NCI-H526 treated with DMSO at 0.1 percent for 48 hours (cell line): ENCODE measurements around the gene GRHL1.

Experiments used
- DNase-seq: peaks from one replicate; lab custom pipeline; 2025; lab: John Stamatoyannopoulos, UW

Gene GRHL1

DNA sequence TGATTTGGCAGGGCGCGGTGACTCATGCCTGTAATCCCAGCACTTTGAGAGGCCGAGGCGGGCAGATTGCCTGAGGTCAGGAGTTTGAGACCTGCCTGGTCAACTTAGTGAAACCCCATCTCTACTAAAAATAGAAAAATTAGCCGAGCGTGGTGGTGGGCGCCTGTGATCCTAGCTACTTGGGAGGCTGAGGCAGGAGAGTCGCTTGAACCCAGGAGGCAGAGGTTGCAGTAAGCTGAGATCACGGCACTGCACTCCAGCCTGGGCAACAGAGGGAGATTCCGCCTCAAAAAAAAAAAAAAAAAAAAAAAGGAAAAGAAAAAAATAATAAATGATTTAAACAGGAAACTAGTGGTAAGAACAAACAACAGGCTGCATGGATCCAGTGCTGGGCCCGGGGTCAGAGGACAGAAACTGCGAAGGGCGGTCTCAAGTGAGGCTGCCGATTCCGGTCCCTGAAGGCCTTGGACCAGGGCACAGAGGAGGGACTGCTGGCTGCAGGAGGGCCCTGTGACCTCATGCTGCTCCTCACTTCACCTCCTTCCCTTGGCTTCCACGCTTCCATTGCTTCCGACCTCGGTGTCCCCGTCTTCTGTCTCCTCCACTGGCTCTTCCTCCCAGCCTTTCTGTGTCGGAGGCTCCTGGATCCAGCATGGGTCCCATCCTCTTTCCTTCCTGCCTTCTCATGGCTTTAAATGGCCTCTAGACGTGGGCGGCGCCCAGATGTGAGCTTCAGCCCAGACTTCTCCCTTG is 2.1 kb upstream of the GRHL1 start:
- no peak for DNase-seq

DNA sequence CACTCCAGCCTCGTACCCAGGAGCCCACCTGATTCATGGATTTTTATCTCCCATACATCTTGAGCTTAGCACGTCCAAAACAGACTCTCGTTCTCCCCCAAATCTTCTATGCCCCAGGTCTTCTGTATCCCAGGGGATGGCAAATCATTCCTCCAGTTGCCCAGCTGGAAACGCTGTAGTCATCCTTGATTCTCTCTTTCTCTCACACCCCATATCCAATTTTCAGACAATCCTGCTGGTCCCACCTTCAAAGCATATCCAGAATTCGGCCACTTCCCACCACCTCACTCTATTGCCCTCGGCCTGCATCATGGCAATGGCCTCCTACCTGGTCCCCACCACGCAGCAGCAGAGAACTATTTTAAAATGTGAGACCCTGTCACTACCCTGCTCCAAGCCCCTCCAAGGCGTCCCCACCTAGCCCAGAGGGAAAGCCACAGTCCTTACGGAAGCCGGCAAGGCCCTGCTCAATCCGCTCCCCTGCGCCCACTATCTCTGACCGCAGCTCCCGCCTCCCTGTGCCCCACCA is 1.4 kb upstream of the GRHL1 start:
- DNase-seq = no peak

DNA sequence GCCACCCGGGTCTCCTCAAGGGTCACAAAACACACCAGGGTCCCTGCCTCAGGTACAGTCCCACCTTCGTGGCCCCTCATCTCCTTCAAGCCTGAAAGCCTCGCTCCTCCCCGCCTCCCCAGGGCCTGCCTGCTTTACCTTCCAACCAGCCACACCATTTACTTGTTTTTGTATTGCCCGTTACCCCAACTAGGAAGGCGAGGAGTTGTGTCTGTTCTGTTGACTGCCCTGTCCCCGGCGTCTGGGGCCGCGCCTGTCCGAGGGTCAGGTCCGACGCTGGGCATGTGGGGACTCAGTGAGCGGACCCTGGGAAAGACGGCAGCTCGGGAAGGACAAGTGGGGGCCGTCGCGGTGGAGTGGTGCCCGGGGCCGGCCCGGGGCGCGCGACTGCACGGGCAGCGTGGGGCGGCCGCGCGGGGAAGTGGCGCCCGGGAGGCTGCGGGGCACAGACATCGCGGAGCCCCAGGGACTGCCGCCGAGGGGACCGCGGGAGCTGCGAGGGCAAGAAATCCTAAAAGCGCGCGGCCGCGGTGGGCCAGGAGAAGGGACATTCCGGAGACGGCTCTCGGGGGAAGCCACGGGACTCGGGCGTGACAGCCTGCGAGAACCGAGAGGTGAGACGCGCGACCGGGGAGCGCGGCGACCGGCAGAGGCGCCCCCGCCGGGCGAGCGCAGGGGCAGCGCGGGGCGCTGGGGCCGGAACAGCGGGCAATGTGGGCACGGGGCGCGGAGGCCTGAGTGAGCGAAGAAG is 797 bp upstream of the GRHL1 start:
- DNase-seq = no peak

DNA sequence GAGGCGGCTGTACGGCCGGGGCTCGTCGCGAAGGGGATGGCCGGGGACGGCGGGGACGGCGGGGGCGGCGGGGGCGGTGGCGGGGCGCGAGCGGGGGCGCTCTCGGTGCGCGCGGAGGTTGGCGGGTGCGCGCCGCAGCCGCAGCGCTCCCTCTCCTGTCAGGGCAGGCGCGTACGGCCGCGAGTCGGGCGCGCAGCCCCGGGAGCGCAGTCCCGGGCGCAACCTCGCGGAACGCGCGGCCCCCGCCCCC is 296 bp upstream of the GRHL1 start:
- DNase-seq = no peak

DNA sequence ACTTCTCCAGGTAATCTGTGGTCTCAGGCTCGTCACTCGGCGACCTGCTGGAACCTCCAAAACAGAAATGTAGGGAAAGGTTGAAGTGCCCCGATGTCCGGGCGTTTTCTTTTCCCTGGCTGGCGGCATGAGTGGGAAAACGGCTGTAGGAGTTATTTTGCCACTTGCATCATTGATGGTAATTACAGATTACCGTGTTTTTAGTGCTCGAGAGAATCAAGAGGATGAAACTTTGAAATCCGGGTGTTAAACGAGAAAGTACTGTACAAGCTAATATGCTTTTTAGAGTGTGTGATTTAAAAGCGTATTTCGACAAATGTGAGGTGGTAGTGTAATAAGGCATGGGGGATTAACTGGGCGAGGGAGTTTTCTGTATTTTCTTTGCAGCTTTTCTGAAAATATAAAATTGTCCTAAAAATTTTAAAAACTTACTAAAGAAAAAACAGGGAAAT is 819 bp downstream of the GRHL1 start:
- DNase-seq = no peak

DNA sequence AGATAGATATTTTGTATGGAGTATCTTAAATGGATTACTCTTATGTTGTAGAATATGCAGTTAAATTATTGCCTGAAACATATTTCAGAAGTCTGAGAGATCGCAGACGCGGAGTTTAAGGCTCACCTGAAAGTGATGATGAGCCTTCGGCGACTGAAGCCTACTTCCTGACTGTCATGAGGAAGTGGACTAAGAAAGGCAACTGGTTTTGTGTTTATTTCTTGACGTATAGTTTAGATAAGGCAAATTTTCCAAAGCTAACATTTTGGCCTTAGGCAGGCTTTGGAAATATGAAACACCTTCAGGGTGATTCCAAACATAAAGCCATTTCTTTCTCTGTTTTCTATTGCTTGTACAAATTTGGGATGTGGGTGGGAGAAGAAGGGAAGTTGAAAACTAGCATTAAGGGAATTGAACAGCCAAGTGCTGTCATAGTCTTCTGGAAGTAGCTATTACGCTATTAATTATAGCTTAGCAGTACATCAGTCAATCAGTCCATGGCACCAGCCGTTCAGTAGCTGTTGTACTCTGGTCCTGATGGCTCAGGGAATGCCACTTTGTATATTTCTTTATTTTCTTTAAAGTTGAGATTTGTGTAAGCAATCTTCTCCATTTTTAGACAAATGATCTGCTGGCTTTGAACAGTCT is 1.5 kb downstream of the GRHL1 start:
- no peak for DNase-seq

DNA sequence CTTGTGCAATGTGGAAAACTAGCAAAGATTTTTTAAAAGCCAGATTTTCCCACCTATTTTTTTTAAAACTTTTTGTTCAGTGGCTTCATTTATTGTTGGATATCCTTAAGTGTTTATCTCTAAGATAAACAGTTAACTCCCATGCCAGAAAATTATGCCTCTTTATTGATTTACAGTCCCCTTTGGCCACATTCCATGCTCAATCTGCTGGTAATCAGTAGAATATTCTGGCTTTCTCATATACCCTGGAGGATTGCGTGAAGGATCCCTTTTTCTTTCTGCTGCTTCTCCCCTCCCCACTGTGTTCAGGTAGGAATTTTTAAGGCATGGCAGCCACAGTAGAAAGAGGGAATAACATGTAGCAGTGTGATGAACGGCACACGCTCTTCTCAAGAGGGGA is 2.6 kb downstream of the GRHL1 start:
- DNase-seq = no peak

DNA sequence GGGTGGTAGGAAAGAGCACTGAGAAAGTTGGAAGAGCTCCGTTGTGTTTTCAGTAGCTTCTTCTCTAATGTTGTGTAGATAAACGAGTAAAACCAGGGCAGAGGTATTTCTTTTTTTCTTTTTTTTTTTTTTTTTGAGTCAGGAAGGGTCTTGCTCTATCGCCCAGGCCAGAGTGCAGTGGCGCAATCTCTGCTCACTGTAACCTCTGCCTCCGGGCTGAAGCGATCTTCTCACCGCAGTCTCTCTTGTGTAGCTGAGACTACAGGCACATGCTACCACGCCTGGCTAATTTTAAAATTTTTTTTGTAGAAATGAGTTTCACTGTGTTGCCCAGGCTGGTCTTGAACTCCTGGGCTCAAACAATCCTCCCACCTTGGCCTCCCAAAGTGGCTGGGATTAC is 6.6 kb downstream of the GRHL1 start:
- no peak for DNase-seq

DNA sequence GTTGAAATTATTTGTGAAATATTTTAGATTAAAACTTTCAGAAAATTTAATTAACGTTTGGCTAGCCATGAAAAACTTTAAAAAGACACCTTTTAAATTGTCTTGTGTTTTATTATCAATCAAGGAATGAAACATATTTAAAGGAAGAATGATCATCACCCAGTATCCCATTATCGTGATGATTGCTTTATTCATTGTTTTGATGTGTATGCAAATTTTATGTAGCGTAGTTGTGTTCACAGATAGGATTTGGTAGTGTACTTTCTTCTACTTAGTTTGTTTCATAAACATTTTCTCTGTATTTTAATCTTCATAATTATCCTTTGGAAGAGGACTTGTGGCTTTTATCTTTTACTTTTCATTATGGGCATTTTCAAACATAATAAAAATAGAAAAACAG is 7.8 kb downstream of the GRHL1 start:
- DNase-seq = no peak

DNA sequence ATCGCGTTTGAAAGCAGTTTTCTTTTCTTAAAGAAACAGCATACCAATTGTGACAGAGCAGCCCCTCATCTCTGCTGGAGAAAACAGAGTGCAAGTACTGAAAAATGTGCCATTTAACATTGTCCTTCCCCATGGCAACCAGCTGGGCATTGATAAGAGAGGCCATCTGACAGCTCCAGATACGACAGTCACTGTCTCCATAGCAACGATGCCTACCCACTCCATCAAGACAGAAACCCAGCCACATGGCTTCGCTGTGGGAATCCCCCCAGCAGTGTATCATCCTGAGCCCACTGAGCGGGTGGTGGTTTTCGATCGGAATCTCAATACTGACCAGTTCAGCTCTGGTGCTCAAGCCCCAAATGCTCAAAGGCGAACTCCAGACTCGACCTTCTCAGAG is 9.5 kb downstream of the GRHL1 start:
- no peak for DNase-seq

DNA sequence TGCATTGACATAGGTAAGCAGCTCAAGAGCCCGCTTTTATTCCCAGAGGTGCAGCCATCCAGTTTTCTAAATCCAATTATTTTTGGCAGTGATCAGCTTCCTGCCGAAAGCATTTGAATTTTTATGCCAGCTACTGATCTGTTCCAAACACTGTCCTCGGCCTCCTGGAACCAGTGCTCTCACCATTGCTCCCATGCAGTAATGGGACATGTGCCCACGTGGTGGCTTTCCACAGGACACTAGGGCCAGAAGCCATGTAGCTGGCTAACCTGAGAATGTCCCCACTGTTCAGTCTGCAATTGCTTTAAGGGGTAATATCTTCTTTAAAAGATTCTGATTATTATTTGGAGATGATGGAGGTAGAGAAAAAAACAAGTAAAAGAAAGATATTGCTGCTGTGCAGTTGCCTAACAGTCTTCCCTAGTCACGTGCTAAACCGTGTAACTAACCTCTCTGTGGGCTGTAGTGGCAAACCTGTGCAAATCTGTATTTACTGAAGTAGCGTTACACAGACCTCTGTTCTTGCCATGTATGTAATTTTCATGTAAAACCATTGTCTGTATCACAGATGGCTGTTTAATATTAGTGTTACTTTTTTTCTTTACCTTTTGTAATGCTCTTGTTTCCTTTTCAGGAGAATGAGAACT is 13.0 kb downstream of the GRHL1 start:
- no peak for DNase-seq

DNA sequence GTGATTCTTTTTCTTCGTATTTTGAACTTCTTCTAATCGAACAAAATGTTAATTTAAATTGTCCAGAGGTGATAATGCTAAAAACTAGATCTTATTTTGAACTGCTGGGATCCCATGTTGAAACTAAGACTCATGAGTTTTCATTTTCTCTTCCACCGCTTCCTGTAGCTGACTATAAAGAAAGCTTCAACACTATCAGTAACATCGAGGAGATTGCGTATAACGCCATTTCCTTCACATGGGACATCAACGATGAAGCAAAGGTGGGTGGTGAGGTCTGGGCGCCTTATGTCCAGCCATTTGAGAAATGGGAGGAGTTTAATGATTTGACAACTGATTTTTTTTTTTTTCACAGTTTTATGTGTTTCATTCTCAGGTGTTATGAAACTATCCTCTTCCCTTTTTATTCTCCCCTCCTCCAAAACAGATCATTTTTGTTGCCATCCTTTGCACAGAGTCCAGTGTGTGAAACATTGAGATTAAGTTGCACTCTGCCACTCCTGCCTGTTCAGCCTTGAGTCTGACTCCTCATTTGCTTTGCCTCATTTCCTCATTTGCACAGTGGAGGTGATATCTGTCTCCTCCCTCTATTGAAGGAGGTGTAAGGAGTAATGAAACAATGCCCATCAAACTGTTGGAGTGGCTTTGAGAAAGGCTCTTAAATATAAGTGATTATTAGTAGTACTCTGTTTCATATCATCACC is 13.8 kb downstream of the GRHL1 start:
- DNase-seq = no peak

DNA sequence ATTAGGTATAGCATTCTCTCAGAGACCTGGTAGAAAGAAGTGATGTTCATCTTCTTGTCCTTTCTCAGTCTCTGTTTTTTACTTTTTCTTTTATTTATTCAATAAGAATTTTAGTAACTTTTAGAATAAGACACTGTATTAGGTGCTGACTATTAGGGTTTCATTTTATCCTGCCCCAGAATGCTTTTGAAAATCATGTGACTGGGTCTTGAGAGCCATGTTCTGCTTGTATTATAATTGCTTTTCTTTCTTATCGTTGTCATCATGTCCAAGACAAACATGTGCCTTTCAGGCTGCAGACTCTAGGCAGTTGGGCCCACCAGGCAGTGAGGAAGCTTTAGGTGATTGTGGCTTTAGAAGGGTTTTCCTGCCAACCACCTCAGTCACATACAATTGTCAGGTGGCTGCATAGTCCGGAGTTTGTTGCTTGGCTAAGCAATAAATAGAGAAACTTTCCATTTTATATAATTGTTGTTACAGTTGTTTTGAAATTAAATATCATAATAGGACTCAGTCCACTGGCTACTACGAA is 15.1 kb downstream of the GRHL1 start:
- DNase-seq = no peak

DNA sequence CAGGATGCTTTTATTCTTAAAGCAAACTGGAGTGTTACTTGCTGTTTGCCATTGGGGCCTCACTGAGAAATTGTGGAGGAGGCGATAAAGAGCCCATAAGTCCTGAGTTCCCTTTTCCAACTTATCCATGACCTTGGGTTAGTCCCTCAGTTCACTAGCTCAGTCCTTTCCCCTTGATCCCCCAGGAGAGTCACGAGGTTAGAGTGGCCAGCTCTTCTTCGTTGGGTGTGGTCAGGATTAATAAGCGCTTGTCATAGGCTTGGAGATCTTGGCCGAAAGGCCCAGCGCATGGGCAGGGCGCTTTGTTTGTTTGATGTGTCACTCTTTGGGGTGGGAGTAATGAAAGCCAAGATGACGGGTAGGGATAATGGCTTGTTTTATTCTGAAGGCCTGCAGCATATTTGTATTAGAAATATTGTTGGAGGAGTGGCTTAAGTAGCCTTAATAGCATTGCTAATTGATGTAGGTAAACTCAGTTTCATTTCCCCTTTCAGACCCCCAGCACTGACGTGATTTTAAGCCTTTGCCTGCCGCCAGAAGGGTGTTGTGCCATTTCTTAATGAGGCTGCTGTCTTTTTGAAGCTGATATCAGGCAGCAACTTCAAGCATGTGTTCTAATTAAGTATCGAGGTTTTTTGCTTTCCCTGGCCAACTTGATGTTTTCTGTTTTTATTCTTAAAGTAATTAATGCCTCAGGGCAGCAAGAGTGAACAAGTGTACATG is 15.7 kb downstream of the GRHL1 start:
- no peak for DNase-seq

DNA sequence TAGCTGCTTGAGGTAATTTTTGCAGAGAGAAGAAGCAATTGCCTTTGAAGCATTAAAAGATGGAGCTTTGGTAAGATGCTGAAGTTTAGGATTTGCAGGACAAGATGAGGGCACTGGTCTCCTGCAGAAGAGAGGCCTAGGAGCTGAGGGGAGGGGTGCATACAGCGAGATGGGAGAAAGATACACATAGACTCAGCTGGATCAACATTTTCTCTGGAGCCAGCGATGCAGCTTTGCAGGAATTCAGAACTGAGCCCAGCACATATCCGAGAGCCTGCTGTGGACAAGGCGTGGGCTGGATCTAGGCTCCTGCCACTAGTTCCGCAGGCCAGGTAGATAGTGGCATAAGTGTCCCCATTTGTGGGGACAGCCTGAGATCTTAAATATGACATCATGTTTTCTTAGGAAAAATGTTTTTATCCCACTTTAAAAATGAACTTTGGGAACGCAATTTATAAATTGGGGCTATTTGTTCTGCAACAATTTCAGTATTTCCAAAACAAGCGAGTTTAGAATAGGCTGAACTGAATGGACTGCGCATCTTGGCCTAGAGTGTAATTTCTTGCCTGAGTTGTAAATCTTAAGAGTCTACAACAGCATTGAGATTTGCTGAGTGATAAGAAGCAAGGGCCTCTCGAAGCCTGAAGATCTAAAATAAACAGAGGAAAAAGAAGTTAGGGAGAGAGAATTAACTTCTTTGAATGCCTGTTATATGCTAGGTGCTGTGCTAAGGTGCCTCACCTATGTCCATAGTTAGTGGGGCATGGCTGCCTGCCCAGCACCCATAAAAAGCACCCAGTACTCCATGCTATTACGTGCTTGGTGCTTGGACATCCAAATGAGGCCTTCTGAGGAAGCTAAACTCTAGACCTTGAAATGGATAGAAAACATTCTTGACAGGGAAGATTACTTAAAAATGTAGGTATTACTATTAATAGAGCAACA is 17.3 kb downstream of the GRHL1 start:
- DNase-seq = no peak

DNA sequence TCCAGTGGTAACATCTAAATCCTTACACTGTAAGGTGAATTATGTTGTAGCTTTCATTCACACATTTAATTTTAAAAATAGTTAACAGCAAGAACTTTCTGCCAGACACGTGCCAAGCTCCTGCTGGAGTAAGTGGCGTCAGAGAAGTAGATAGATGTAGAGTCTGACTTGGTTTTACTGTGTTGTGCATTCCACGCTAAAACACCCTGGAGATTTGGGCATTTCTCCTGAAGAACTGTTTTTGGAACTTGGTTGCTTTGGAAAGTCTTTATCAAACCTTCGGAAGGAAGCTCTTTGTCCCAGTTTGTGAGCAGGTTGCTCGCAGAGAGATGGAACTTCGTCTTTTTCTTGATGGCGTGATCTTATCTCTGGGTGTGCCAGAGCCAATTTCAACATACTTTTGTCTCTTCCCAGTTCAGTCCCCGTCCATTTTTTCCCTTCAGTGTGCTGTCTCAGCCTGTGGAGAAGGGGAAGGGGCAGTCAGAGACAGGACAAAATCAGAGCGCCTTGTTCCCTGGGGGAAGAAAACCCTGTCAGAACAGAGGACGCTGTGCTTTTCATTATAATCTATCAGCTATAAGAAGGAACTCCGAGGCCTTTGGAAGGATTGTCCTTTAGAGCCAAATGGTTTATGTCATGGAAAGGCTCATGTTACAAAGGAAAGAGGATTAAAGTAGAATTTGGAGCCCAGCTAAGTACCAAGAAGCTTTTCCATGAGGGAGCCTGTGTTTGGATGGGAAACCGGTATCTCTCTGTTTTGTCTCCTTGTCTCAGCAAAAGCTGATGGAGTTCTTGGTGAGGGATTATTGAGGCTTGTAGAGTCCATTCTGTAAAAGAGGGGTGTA is 18.9 kb downstream of the GRHL1 start:
- no peak for DNase-seq

DNA sequence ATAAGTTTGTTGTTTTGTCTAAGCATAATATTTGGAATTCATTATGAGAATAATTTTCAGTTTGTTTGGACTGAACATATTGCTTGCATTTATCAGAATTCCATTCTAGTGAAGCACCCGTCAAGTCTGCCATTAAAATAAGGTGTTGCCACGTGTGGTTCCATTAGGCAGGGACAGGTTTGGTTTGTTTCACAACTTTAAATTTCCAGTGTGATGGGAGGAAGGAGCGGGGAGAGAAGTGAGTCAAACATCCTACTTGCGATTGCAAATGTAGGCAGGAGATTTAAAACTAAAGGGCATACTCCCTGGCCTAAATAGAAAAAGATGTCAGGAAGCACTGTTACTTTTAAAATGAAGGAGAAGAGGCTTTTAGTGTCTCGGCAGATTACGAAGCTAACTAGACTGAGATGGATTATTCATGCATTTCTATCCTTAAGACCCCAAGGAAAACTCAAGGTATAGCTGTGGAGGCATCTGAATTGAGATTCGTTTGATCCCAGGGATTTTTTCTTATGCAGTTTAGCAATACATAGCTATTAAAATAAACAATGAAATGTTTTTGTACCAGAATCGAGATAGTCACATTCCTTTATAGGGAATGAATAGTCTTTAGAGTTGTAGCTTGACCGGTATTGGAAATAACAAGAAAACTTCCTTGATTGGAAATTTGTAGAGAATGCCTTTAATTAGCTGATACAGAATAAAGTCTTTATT is 19.8 kb downstream of the GRHL1 start:
- no peak for DNase-seq

DNA sequence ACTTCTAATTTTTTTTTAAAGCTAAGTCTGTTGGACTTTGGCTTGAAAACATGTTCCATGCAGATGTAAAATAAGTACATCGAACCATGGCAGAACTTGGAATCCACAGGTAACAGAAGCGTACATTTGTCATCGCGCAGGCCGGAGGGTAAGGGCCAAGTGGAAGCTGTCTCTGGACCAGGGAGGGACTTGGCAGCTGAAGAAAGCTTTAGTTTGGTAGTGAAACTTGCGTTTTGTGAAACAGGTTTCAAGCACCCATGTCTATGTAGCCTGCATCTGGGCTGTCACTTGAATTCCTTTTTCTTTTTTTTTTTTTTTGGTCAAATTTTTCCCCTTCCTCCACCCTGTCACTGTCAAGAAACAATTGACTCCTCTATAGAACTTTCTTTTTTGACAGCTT is 20.4 kb downstream of the GRHL1 start:
- DNase-seq = no peak
